Mesothelial cell of epicardium (in vitro differentiated cells): ENCODE results near the gene SPINK1. TPM values are rescaled to one million over a fixed set of nuclear protein-coding genes. Genes with fewer than 3 reads are reported as not detected.
"Not testable (repeated sequence)": the region's sequence is repeated elsewhere in the genome, so short reads cannot be mapped to it uniquely, and the experiment has no call there.

ENCODE experiments used
- DNase-seq, 2 experiments: peaks; one replicate each; pipeline ENCODE4 v3.0.0; 2021; ENCODE audit warnings: low spot score in 2 of 2; ENCODE audit not compliant: unreplicated experiment in 2 of 2
- H3K27ac Mint-ChIP-seq: 2 replicates; pipeline ENCODE4 v1.8.0; 2021; ENCODE audit warnings: mixed read lengths
- H3K27me3 Mint-ChIP-seq: 2 replicates; pipeline ENCODE4 v1.8.0; 2021; ENCODE audit warnings: low read depth, mixed read lengths
- H3K36me3 Mint-ChIP-seq: 2 replicates; pipeline ENCODE4 v1.8.0; 2021; ENCODE audit warnings: mixed read lengths
- H3K4me1 Mint-ChIP-seq: 2 replicates; pipeline ENCODE4 v1.8.0; 2021; ENCODE audit warnings: mixed read lengths
- H3K4me3 Mint-ChIP-seq: 2 replicates; pipeline ENCODE4 v1.8.0; 2021; ENCODE audit warnings: mild to moderate bottlenecking, moderate library complexity, mixed read lengths
- H3K9me3 Mint-ChIP-seq: 2 replicates; pipeline ENCODE4 v1.8.0; 2021; ENCODE audit warnings: mixed read lengths
- total RNA-seq: library from RNA; stranded (reverse); gene quantifications from 3 replicates; pipeline ENCODE4 v1.2.1, GENCODE V29; 2021
- TF ChIP-seq, protein P1 (sequence below): fragments of 200-600 bp; sonication (generic); IDR thresholded peaks from one replicate; pipeline ENCODE4 v1.5.0; 2021; ENCODE audit warnings: antibody characterized with exemption; ENCODE audit not compliant: unreplicated experiment

Gene SPINK1
- total RNA-seq, 1 donor from 2014 or later, result 1.4 TPM

- TF ChIP-seq, protein P1, sequence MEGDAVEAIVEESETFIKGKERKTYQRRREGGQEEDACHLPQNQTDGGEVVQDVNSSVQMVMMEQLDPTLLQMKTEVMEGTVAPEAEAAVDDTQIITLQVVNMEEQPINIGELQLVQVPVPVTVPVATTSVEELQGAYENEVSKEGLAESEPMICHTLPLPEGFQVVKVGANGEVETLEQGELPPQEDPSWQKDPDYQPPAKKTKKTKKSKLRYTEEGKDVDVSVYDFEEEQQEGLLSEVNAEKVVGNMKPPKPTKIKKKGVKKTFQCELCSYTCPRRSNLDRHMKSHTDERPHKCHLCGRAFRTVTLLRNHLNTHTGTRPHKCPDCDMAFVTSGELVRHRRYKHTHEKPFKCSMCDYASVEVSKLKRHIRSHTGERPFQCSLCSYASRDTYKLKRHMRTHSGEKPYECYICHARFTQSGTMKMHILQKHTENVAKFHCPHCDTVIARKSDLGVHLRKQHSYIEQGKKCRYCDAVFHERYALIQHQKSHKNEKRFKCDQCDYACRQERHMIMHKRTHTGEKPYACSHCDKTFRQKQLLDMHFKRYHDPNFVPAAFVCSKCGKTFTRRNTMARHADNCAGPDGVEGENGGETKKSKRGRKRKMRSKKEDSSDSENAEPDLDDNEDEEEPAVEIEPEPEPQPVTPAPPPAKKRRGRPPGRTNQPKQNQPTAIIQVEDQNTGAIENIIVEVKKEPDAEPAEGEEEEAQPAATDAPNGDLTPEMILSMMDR, result no peak
- Mint-ChIP-seq H3K4me1 (no peaks in the 10 kb centered on the region), H3K36me3 (peaks cover 5% of the 10 kb centered on the region), H3K27me3 (peaks cover 96% of the 10 kb centered on the region), H3K4me3 (no peak overlapping the region), H3K27ac (no peak overlapping the region), H3K9me3 (no peaks in the 10 kb centered on the region)
- no peak for DNase-seq
Observed at GRCh38 chr5:147876141-147876540, 44.7 kb upstream of the SPINK1 start.

DNA sequence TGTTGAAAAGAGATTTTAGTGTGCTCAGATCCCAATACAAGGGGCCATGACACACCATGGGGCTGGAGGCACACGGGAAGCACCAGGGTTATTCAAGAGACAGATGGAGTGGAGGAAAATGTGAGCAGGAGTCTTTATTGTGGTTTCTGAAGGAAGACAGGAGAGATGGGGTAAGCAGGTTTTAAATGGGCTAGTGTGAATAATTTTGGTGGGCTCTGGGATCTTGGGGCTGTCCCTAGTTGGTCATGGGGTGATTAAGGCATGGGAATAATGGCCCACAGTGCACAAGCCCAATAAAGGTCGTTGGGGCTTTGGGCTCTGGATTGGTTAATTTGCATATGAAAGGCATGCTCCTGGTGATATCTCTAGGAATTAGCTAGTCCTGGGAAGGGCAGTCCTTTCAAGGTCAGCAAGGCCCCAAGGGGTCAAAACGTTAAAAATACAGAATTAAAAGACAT lies 43.5 kb upstream of the SPINK1 start:
- Mint-ChIP-seq H3K4me1 (no peaks in the 10 kb centered on the region), H3K36me3 (peaks cover 5% of the 10 kb centered on the region), H3K9me3 (no peaks in the 10 kb centered on the region), H3K4me3 (no peak overlapping the region), H3K27ac (no peak overlapping the region), H3K27me3 (peaks cover 96% of the 10 kb centered on the region)
- DNase-seq, result no peak
- TF ChIP-seq, protein P1, result no peak

GRCh38 chr5:147874118-147874875 lies 42.8 kb upstream of the SPINK1 start:
- peaks cover 97% of the 10 kb centered on the region for H3K27me3 Mint-ChIP-seq
- not testable (repeated sequence) for H3K27ac Mint-ChIP-seq

GRCh38 chr5:147872744-147873435 lies 41.4 kb upstream of the SPINK1 start:
- not testable (repeated sequence) for H3K27ac Mint-ChIP-seq, H3K9me3 Mint-ChIP-seq, H3K36me3 Mint-ChIP-seq, H3K4me1 Mint-ChIP-seq, H3K4me3 Mint-ChIP-seq, DNase-seq
- peaks cover 98% of the 10 kb centered on the region for H3K27me3 Mint-ChIP-seq

More at GRCh38 chr5:147874118-147874875, 42.8 kb upstream of the SPINK1 start:
- not testable (repeated sequence) for H3K4me1 Mint-ChIP-seq, H3K9me3 Mint-ChIP-seq, H3K36me3 Mint-ChIP-seq, DNase-seq, H3K4me3 Mint-ChIP-seq

DNA sequence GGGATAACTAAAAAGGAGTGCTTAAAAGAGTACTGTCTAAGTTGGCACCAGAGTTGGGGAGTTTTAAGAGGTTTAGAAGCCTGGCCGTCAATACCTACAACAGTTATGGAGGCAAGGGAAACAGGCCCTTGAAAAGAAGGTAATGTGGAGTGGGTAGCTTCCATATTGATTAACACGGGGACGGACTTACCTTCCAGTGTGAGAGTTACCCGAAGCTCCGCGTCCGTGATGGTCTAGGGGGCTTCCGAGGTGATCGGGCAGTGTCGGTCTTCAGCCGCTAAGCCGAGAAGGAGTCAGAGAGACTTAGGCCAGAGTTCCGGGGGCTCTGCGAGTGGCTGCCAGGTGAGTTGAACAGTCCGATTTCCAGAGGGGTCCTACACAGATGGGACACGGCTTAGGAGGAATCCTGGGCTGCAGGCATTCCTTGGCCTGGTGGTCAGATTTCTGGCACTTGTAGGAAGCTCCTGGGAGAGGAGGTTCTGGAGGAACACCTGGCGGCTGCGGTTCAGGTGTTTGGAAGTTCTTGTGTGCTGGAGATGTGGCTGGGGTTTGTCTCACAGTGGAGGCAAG lies 40.6 kb upstream of the SPINK1 start:
- H3K4me3 Mint-ChIP-seq, H3K4me1 Mint-ChIP-seq, H3K9me3 Mint-ChIP-seq, H3K27ac Mint-ChIP-seq, DNase-seq, H3K36me3 Mint-ChIP-seq: not testable (repeated sequence)
- peaks cover 98% of the 10 kb centered on the region for H3K27me3 Mint-ChIP-seq

DNA sequence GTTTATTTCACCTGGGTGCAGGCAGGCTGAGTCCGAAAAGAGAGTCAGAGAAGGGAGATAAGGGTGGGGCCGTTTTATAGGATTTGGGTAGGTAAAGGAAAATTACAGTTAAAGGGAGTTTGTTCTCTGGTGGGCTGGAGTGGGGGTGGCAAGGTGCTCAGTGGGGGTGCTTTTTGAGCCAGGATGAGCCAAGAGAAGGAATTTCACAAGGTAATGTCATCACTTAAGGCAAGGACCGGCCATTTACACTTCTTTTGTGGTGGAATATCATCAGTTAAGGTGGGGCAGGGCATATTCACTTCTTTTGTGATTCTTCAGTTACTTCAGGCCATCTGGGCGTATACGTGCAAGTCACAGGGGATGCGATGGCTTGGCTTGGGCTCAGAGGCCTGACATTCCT lies 38.4 kb upstream of the SPINK1 start:
- H3K36me3 Mint-ChIP-seq, H3K27ac Mint-ChIP-seq, H3K9me3 Mint-ChIP-seq, H3K4me3 Mint-ChIP-seq, H3K4me1 Mint-ChIP-seq, DNase-seq: not testable (repeated sequence)
- peaks cover 90% of the 10 kb centered on the region for H3K27me3 Mint-ChIP-seq

DNA sequence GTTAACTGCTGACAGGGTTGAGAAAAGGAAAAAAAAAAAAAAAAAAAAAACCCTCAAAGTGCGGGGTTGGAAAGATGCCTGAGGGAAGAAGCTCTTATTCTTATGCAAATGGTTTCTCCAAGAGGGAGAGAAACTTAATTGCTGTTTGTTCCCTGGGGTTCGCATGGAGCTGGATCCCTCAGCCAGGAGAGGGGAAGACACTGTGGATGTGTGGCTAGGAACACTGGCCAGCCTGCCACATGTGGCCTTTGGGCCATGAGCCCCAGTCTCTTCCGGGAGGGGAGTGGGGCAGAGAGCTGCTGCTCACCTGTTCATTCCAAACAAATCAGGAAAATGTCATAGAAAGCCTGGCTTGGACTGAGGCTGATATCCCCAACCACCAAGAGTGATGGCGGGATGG lies 37.6 kb upstream of the SPINK1 start:
- peaks cover 85% of the 10 kb centered on the region for H3K27me3 Mint-ChIP-seq
- H3K27ac Mint-ChIP-seq, result no peak overlapping the region
- H3K9me3 Mint-ChIP-seq, result no peaks in the 10 kb centered on the region
- H3K36me3 Mint-ChIP-seq, result peaks cover 5% of the 10 kb centered on the region
- DNase-seq, result no peak
- TF ChIP-seq, protein P1, result no peak
- H3K4me1 Mint-ChIP-seq, result peaks cover 13% of the 10 kb centered on the region
- no peak overlapping the region for H3K4me3 Mint-ChIP-seq
